Activated CD4-positive, alpha-beta T cell treated with anti-CD3 and anti-CD28 coated beads for 1 hour (primary cell): ENCODE results near the gene CARMIL1.

Source experiments
- DNase-seq: peaks from one replicate; pipeline ENCODE4 v3.0.0-alpha.2; 2020

CARMIL1 gene

DNA sequence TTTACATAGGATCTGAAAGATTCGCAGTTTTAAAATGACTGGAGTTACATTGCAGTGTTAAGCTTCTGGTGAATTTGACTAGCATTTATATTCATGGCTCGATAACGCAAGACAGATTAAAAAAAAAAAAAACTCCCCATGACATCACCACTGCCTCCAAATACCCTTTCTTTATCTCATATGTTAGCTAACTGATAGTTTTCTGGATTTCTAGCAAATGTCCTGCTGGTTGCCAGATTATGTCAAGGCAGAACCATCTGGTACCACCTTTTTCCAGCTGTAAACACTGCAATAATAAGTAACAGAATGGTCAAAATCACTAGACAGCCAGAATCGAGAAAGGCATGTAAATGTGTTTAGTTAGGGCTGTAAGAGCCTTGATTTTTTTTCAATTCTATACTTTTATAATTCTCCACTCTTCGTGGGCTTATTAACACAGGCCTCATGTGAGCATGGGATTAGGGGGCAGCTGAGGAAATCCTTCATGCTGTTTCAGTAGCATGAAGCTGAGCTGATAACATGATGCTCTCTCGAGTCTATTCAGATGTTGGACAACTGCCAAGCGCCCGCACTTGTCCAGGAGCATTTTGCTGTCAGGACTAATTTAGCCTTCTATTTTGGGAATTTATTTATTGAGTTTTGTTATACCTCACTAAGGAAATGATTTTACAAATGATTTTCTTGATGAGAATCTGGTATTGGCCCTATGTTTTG is 206.8 kb downstream of the CARMIL1 start:
- no peak for DNase-seq

DNA sequence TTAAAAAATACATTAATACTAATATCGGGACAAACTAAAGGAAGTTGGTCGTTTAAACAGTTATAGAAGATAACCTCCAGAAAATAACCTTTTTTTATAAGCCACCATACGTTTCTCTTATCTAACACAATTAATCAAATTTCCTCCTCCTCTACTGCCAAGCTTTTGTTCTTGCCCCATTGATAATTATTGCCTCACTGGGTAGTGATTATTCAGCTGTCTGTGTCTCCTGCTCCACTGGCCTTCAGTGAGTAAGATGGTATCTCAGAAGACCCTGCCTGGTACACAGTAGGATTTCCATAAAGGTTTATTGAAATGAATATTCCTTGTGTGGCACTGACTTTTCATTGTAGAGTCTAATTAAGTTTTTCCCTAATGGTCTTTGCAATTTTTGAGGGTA is 207.4 kb downstream of the CARMIL1 start:
- no peak for DNase-seq

DNA sequence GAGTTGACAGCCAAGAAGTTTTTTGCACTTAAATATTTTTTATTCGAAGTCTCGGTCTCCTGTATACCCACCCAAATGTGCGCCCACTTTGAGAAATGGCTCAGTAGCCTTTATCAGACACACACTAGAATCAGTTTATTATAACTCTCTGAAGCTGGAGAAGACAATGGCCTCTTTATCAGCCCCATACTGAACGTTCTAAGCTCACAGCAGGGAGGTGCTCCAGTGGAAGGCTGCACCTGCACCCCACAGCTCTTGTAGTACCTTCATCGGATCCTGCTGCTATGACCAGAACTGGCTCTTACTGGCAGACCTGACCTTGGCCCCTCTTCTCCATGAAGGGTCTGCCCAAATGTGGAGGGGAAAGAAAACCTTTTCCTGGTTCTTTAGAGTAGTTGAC is 207.8 kb downstream of the CARMIL1 start:
- DNase-seq: no peak

DNA sequence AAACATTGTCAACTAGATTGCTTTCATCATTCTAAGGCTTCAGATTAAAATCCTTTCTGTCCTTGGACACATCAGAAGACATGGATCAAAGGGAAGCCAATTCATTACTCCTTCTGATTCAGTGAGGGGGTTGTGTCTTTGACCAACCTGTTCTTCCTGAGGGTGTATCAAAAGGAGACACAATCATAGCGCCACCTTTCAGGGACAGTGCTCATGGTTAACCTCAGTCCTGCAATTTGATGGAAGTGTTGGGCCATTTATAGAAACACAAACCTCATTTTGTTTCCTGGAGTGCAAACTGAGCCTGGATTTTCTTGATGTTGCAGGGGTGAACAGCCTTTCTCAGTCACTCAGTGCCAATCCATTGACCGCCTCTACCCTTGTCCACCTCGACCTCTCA is 209.0 kb downstream of the CARMIL1 start:
- DNase-seq: no peak

DNA sequence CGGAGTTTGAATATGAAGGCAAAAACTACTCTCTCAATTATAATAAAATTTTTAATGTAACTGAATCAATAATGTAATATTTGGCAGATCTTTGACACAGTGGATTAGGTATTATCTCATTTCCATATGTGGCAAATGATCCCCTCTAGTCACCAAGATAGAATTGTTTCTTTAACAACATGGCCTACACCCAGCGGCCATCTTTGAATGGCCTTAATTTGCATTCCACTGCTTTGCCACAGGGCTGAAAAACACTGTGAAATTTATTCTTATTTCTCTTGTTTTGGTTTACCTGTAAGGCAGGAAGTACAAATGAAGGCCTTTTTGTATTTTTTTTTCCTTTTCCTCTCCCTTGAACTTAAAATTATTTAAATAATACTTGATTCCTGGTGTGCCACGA is 210.2 kb downstream of the CARMIL1 start:
- no peak for DNase-seq

DNA sequence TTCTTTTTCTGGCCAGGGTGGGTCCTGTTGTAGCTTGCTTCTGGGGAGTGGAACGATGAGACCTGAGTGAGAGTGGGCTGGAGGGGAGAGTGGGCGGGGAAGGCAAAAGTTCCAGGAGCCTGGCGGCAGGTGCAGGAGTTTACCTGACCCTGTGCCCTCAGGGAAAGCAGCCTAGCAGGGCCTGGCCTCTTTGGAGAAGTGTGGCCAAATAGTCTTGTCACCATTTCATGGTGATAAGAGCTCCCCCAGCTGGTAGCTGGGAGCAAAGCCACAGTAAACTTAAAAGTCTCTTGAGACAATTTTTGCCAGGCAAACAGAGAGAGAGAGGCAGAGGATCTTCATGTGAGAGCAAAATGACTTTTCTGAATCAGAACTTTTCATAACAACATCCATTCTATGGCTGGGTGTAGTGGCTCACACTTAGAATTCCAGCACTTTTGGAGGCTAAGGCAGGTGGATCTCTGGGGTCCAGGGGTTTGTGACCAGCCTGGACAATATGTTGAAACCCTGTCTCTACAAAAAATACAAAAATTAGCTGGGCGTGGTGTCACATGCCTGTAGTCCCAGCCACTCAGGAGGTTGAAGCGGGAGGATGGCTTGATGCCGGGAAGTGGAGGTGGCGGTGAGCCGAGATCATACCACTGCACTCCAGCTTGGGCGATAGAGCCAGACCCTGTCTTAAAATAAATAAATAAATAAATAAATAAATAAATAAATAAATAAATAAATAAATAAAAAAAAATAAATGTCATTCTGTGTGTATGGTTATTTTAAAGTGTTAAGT is 211.0 kb downstream of the CARMIL1 start:
- DNase-seq: peak; percentile 48

DNA sequence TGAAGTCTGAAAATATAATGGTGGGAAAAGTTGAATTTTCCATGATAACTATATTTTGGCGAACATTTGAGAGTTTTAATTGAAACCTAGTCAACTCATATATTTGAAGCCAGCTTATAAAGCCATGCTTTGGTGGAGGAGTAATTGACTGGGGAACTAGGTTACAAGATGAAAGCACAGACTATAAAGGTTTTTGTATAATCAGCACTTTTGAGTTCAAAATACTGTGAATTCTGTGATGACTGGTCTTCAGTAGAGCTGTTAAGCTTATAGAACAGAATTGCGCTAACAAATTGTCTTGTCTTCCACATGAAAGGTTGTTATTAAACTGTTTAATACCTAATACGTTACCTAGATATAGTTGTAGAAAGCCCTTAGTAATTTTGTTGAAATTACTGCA is 213.8 kb downstream of the CARMIL1 start:
- no peak for DNase-seq

DNA sequence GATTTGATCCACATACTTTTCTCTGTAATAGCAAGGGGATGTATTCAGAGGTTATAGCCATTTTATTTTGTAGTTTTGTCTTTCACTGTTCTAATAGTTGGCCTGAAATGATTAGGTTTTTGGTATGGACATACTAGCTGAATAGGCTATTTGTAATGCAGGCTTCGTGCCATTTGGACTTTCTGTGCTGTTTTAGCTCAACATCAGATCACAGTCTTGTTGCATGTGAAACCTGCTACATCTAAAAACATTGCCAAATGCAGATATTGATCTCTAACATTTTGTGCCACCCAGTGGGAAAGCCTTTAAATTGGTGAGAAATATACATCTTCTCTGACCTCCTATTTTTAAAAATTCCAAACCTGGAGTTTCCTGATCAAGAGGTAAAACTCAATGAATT is 215.3 kb downstream of the CARMIL1 start:
- no peak for DNase-seq

DNA sequence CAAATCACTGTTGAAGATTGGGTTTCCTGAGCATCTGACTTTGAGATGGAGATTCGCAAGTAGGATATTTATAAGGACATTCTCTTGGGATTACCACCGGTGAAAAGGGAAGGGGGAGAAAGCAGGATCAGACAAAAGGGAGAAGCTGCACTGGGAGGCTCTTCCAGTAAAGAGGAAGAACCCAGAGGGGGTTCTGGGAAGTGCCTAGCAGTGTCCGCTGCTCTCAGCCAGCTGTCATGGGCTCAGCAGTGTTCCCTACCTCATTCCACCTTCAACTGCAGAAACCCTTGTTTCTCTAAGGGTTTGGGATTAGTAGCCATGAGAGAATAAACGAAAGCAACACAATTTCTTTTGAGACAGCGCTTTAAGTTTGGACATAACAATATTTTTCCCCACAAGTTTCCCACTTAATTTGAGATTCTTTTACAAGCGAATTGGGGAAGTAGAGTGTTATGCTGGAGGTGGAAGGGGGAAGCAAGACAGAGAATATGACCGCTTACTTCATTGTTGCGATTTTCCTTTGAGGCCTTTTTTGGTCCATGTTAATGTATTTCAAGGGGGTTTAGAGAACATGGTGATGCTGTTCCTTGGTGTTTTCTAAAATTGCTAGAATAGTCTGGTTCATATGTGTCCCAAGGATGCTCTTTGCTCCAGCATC is 218.3 kb downstream of the CARMIL1 start:
- no peak for DNase-seq

DNA sequence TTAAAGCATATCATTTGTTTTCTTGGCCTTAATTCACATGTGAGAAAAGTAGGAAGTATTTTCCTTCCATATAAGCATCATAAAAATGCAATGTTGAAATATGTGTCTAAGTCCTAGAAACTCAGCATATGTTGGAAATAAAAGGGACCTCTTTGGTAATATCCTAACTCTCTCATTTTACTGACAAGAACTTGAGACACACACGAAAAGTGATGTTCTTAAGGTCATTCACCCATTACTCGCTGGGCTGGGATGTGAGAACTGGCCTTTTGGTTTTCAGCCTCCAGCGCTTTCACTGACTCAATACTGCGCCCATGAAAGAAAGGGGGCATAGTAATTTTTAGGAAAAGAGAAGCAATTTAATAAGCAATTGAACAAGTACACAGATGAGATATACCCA is 219.3 kb downstream of the CARMIL1 start:
- DNase-seq: no peak

DNA sequence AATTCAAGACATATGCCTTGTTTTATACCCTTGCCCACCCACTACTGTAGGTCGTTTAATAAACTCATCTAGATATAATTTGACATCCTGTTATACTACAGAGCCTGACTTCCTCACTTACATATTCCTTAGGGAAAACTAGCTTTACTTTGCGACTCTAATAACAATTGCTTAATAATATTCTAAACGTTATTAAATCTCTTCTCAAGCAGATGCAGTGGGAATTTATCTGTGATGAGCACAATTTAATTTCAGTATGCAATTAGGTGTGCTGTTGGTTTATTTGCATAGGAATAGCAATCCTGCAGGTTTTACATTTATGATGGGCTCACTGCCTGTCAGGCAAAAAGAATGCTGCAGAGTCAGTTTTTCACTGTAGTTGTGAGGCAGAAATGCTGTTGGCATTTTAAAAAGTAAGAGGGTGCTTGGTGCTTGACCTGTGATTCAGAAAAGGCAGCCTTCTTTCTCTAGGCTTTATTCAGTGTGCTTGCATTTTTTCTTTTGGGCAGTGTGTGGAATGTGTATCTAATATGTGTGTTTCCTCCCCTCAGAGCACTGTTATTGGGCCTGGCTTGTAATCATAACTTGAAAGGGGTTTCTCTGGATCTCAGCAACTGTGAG is 220.6 kb downstream of the CARMIL1 start:
- DNase-seq: no peak

DNA sequence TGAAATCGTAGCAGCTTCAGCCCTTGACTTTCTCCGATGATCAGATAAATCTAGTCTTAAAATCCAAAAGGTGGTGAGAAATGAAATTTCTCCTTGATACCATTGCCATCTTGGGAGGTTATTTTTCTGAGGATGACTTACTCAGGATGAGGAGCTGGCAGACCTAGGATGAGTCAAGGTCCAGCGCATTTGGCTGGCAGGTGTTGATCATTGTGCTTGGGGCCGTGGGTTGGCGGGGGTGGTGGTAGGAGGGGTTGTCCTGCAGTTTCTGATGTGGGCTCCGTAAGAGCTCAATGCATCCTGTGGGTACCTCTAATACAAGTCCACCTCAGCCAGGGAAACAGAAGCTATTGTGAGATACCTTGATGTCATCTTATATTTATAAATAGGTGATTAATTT is 224.5 kb downstream of the CARMIL1 start:
- no peak for DNase-seq

DNA sequence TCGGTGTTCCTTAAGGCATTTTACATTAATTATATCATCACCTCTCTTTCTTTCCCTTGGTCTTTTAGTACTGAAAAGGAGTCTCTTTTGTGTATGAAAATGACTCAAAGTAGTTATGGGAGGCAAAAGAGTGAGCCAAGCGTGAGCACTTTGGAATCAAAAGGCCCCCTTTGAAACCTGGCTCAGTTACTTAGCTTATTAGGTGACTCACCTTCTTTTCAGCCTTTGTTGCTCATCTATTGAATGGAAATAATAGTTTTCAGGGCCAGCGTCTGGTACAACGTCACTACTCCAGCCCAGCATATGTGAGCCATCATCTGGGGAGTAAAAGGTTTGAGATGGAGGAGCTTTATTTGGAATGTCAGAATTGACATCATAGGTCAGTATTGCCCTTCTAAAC is 225.5 kb downstream of the CARMIL1 start:
- DNase-seq: no peak

DNA sequence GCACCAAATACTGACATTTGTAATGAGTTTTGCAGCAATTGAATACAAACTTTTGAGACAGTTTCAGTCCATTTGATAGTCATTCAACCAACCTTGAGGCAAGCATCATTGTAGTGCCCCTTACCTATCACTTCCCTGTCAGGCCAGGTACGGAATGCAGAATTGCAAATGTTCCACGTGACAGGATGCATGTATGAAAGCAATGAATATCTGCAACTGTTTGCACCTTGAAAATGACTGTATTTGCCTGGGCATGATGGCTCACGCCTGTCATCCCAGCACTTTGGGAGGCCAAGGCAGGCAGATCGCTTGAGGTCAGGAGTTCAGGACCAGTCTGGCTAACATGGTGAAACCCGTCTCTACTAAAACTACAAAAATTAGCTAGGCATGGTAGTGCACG is 226.8 kb downstream of the CARMIL1 start:
- no peak for DNase-seq

DNA sequence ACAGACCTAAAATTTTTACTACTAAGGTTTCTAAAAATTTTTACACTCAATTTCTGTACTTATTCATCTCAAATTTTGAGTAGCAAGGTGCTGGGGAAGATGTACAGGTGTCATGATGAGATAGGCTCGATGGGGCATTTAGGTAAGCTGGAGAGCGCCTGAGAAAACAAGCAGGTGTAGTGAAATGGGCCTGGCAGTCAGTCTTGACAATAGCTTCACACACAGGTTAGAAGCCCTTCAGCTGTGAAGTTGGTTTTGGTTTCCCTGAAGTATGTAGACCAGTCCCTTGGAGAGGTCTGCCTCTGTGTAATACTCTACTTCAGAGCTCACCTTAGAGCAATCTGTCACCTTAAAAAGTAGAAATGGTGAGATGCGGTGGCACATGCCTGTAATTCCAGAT is 228.9 kb downstream of the CARMIL1 start:
- DNase-seq: no peak

DNA sequence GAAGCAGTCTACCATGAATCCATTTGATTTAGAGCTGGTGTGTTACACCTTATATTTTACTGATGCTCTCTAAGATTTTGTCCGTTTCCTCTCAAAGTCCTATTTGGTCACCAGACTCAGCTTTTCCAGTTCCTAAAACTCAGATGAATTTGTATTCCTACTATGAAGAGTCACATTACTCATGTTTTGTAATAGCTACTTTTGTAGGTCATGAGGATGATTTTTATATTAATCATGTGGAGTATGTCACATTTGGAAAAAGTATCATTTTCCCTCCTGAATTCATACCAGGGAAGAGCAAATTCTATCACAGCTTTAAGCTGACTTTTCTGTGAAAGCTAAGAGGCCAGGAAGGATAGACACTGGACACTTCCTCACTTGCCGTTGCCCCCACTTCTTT is 232.2 kb downstream of the CARMIL1 start:
- DNase-seq: no peak

DNA sequence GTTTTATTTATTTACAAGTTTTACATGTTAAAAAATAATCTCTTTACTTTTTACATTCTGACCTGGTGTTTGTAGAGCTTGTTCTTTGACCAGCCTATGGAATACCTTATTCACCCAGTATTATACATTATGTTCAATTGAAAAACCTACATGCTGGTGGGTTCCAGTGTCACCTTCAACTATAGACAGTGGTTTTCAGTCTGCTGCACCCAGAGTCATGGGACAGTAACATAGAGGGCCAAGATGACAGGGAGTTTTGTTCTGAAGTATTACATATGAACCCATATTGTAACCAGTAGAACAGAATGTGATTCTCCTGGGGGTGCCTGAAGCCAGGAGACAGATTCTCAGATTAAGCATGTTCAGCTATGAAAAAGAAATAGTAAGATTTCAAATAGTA is 233.4 kb downstream of the CARMIL1 start:
- DNase-seq: no peak

DNA sequence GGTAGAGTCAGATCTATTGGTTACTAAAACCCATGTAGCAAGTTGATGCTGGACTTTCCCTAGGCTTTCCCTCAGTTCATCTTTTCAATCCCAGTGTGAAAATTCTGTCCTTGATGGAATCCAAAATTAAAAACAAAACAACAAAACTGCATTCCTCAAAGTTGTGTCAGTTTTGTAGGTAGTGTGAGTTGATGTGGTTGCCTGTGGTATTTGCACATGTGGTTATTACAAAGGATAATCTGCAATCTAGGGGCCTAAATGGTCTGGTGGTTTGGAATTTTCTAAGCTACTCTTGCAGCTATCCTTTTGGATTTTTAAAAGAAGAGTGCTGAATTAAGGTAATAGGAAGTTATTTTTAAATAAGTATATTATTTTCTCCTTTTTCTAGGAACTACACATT is 240.7 kb downstream of the CARMIL1 start:
- no peak for DNase-seq

DNA sequence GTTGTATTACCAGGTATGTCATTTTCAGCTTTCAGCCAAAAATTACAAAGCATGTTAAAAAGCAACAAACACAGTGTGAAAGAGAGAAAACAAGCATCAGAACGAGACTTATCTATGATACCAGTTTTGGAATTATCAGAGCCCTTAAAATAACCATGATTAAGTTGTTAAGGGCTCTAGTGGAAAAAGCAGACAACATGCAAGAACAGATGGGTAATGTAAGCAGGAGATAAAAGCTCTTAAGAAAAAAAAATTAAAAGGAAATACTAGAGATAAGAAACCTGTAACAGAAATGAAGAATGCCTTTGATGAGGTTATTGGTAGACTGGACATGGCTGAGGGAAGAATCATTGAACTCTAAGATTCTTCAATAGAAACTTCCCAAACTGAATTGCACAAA is 245.4 kb downstream of the CARMIL1 start:
- DNase-seq: no peak

DNA sequence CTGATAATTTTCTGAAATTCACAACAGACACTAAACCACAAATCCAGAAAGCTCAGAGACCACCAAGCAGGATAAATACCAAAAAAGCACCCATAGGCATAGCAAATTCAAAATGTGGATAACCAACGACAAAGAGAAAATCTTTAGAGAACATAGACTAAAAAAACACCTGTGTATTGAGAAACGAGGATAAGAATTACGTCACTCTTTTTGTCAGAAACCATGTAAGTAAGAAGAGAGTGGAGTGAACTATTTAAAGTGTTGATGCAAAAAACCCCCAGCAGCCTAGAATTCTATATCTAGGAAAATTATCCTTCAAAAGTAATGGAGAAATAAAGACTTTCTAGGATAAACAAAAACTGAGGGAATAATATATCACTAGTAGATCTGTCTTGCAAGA is 245.9 kb downstream of the CARMIL1 start:
- no peak for DNase-seq

DNA sequence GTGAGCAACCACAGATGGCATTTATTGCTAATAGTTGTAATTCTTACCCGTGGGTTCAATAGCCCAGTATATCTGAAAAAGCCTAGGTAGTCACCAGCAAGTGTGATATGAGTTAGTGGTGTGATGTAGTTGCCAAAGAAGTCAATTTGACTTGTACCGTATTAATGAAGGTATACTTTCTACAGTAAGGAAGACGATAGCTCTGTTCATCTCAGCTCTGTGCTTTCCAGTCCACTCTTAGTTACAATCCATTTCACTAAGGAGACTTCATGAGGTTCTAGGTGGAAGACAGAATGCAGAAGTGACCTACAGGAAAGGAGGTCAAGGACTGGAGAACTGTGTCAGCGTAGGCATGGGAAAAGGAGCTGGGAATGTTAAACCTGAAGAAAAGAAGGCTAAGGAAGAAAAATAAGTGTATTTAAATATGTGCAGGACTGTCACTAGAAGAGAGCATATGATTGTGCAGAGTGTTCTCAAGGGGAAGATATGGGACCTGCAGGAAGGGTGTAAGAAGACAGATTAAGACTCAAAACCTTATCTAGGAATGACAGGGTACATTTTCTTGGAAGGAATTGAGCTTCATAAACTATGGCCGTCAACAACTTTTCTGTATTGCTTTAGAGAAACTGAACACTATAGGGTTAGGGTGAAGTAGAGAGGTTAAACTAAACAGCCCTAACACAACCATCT is 255.9 kb downstream of the CARMIL1 start:
- DNase-seq: no peak

DNA sequence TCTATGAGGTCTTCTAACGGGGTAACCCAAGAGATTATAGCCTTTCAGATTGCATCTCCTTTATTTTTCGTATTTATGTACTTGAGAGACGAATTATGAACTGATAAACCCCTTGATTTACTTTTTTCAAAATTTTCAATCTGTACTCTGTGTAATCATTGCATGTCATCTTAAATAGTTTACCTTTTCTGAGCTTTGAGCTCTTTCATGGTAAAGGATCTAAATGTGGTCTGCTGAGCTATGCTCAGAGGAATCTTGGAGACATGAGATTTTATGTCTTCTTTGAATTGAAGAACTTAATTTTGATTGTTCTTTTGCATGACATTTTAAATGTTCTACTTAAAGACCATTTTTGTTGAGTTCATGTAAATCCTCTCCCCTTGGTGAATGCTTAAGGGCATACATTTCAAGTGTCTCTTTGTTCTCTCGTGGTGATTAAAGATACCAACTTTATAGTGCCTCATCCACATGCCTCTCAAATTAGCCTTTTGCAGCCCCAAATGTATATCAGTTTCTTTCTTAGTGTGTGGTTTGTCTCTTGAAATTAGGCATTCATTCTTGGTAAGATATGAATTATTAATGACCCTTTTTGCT is 256.6 kb downstream of the CARMIL1 start:
- DNase-seq: no peak

DNA sequence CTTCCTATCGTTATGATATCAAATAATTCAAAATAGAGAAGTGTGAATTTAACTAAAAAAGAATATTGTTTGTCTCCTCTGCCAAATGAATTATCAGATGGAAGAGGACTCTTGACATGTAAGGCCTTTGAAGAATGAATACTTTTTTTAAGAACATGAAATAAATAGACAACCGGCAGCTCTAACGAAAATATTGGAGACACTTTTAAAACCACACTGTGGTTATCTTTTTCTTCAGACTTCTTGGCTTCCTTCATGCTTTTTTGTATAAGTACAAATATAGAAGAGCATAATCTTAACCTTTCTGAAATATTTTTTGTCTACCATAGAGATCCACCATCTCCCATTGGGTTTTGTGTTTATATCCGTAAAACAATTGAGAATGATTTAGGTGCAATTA is 257.6 kb downstream of the CARMIL1 start:
- no peak for DNase-seq
